Ovary (tissue), 9 donors: ENCODE data around the gene PTPRJ. TPM values are rescaled to one million over a fixed set of nuclear protein-coding genes. Genes with fewer than 3 reads are reported as not detected.

Source experiments
- DNase-seq, 5 donors: peaks; one replicate each; pipeline ENCODE4 v3.0.0-alpha.2; 2019 to 2020
- H3K27ac ChIP-seq, 2 donors: fragments of 200-600 bp; one replicate each; pipeline versions ENCODE4 v1.5.1 to v1.8.0; 2019 to 2022
- H3K27me3 ChIP-seq: fragments of 200-600 bp; one replicate; pipeline ENCODE4 v1.8.0; 2022
- H3K36me3 ChIP-seq: fragments of 200-600 bp; sonication (generic); one replicate; pipeline ENCODE4 v1.5.1; 2019
- H3K4me1 ChIP-seq: one replicate; pipeline ENCODE4 v1.8.1; 2013; ENCODE audit warnings: mild to moderate bottlenecking, moderate library complexity; ENCODE audit not compliant: insufficient read depth
- H3K4me3 ChIP-seq: fragments of 200-600 bp; sonication (generic); one replicate; pipeline ENCODE4 v1.5.1; 2017
- H3K9me3 ChIP-seq, 2 donors: fragments of 200-600 bp in 1 of 2; sonication (generic) in 1 of 2; one replicate each; pipeline versions ENCODE4 v1.5.1 to v1.8.1; 2013 to 2019; ENCODE audit warnings: mild to moderate bottlenecking in 1 of 2, moderate library complexity in 1 of 2
- CTCF ChIP-seq, 3 donors: fragments of 450-650 bp in 2 of 3; fragments of 200-600 bp in 1 of 3; IDR thresholded peaks; one replicate each; pipeline versions ENCODE4 v1.5.1 to v1.8.0; 2016 to 2022; ENCODE audit warnings: antibody characterized with exemption in 3 of 3, mild to moderate bottlenecking in 1 of 3
- EP300 ChIP-seq: sonication (generic); formaldehyde crosslinking; IDR thresholded peaks from one replicate; pipeline ENCODE4 v1.6.1; 2017; ENCODE audit warnings: antibody characterized with exemption
- POLR2A ChIP-seq: fragments of 450-650 bp; IDR thresholded peaks from one replicate; pipeline ENCODE4 v1.6.1; 2017; ENCODE audit warnings: antibody characterized with exemption, mild to moderate bottlenecking, moderate library complexity
- WGBS, 3 donors: extraction: QIAGEN DNeasy Blood & Tissue Kit in 1 of 3; methylation state at CpG; one replicate each; pipeline versions ENCODE4 v1.1.5 to v1.1.7; 2013 to 2017; 5-methylcytosine and 5-hydroxymethylcytosine counted together
- intact Hi-C, 4 donors: fragments of 100-400 bp; cut with DNase I; formaldehyde crosslinking; loops; one replicate each; pipeline versions ENCODE4 v1.11.0 to v1.15.1; 2022 to 2023
- polyA plus RNA-seq, 2 donors: library from polyadenylated mRNA; stranded (reverse); fragments of 200-250 nt in 1 of 2; fragments of 350-450 nt in 1 of 2; fragmentation: Illumina TruSeq in 1 of 2; extraction: RNeasy Lipid Tissue Mini Kit (QIAGEN cat#74804) in 1 of 2; gene quantifications; one replicate each; pipeline ENCODE4 v1.2.3, GENCODE V29; 2013 to 2014
- total RNA-seq, 7 donors: library from RNA; depleted of rRNA in 2 of 7; stranded (reverse); fragments of >200 nt in 2 of 7; fragmentation: NEBNext Ultra II Directional in 3 of 7; extraction: Animal tissue kit (Norgen Biotek cat#: 25700) in 3 of 7; gene quantifications; one replicate each; pipeline versions ENCODE4 v1.1.0 to v1.2.4, GENCODE V29; 2016 to 2023
- donor health status: DM: no; HTN: no; CAD: no; lungs with moderate emphysema.
- donor health status: DM: no; HTN: no; CAD: no.
- donor health status: Bipolar disorder and iron deficiency.
- donor health status: DM: yes; HTN: yes; CAD: no.
- donor health status: DM: no; HTN: no; CAD: no.
- donor health status: DM: yes; HTN: yes; CAD: no.

The PTPRJ gene
- total and polyA plus RNA-seq, 9 donors = 1.6 to 16.1 (median 5.5) TPM

- H3K9me3 ChIP-seq = no peaks in the 10 kb centered on the region
- H3K36me3 ChIP-seq = no peaks in the 10 kb centered on the region
- no peak for TF ChIP-seq POLR2A
- TF ChIP-seq EP300 = no peak
- TF ChIP-seq CTCF (IDR thresholded peaks at IDR 0.05) = no peak
- DNase-seq = no peak
- H3K4me3 ChIP-seq = no peak overlapping the region
- intact Hi-C loops = no loop called here
- H3K27ac ChIP-seq = no peak overlapping the region
- no peaks in the 10 kb centered on the region for H3K27me3 ChIP-seq
- H3K4me1 ChIP-seq = peaks cover 3% of the 10 kb centered on the region
Observed at GRCh38 chr11:48164836-48165235, 184.5 kb downstream of the PTPRJ start.

GRCh38 chr11:48165426-48165825, 185.1 kb downstream of the PTPRJ start:
- no peak for DNase-seq
- peaks cover 6% of the 10 kb centered on the region for H3K4me1 ChIP-seq
- WGBS, 3 donors = 27 to 50% (median 43%) methylated on average over 3 of the region's 3 CpGs
- no peaks in the 10 kb centered on the region for H3K9me3 ChIP-seq
- intact Hi-C loops = no loop called here
- H3K27me3 ChIP-seq = no peaks in the 10 kb centered on the region
- no peak for TF ChIP-seq CTCF (IDR thresholded peaks at IDR 0.05)
- TF ChIP-seq EP300 = no peak
- no peak for TF ChIP-seq POLR2A
- H3K27ac ChIP-seq = no peak overlapping the region
- H3K4me3 ChIP-seq = no peak overlapping the region
- H3K36me3 ChIP-seq = no peaks in the 10 kb centered on the region

GRCh38 chr11:48167380-48167779, 187.0 kb downstream of the PTPRJ start:
- no peak overlapping the region for H3K27ac ChIP-seq
- H3K36me3 ChIP-seq = no peaks in the 10 kb centered on the region
- H3K9me3 ChIP-seq = no peaks in the 10 kb centered on the region
- H3K4me3 ChIP-seq = no peak overlapping the region
- no peaks in the 10 kb centered on the region for H3K27me3 ChIP-seq
- no peak for DNase-seq
- TF ChIP-seq EP300 (no peak), CTCF (IDR thresholded peaks at IDR 0.05) (no peak), POLR2A (no peak)
- intact Hi-C loops = no loop called here
- WGBS, 3 donors = 87 to 90% (median 87%) methylated on average over 6 of the region's 6 CpGs
- H3K4me1 ChIP-seq = peaks cover 8% of the 10 kb centered on the region

GRCh38 chr11:48168815-48169214, 188.5 kb downstream of the PTPRJ start:
- no peak overlapping the region for H3K4me3 ChIP-seq
- no peaks in the 10 kb centered on the region for H3K27me3 ChIP-seq
- intact Hi-C loops = no loop called here
- 92 to 93% (median 92%) methylated on average over 6 of the region's 6 CpGs for WGBS, 3 donors
- H3K27ac ChIP-seq = no peak overlapping the region
- TF ChIP-seq EP300 (no peak), CTCF (IDR thresholded peaks at IDR 0.05) (no peak), POLR2A (no peak)
- H3K9me3 ChIP-seq = no peaks in the 10 kb centered on the region
- no peaks in the 10 kb centered on the region for H3K36me3 ChIP-seq
- DNase-seq = no peak
- H3K4me1 ChIP-seq = peaks cover 8% of the 10 kb centered on the region

GRCh38 chr11:48169259-48169658, 188.9 kb downstream of the PTPRJ start:
- Histone ChIP-seq H3K9me3 (no peaks in the 10 kb centered on the region), H3K27ac (no peak overlapping the region)

More at GRCh38 chr11:48169259-48169658, 188.9 kb downstream of the PTPRJ start:
- TF ChIP-seq EP300 (no peak), CTCF (IDR thresholded peaks at IDR 0.05) (no peak), POLR2A (no peak)
- Histone ChIP-seq H3K4me3 (no peak overlapping the region), H3K36me3 (no peaks in the 10 kb centered on the region), H3K27me3 (no peaks in the 10 kb centered on the region), H3K4me1 (peaks cover 8% of the 10 kb centered on the region)
- intact Hi-C loops = no loop called here
- DNase-seq = no peak
- WGBS, 3 donors = 26 to 35% (median 34%) methylated on average over 6 of the region's 6 CpGs
